ENCODE results near the gene VWA8.
"Not testable (repeated sequence)": the region's sequence is repeated elsewhere in the genome, so short reads cannot be mapped to it uniquely, and the experiment has no call there.

VWA8 gene

GRCh38 chr13:41745496-41745895, 215.4 kb downstream of the VWA8 start:
- DNase-seq (ENCODE audit: low read depth in 2 of 2) = not testable (repeated sequence)

DNA sequence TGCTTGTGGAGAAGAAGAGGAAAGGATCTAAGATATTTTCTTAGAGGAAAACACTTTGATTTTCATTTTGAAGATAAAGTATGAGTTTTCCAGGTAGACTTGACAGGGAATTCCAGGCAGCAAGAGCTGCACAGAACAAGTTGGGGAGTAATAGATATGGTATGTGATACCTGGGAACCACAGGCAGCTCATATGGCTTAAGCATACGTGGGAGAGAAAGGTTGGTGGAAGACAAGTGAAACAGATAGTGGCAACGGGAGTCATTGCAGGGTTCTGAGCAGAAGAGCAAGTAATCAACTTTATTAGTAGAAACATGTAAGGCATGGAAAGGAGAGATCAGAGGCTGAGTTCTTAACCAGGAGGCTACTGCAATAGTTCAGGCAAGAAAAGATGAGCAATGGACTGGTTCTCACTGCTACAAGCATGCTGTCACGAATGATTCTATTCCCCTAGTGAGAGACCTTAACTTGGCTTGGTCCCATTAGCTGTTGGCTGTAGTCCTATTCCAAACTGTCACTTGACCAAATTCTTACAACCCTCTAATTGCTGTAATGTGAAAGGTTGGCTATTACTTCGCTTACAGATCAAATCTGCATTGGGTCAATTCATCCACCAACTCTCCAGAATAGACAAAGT, 217.9 kb downstream of the VWA8 start:
- no peak for DNase-seq (ENCODE audit: low read depth in 2 of 2)

GRCh38 chr13:41740479-41740878, 220.4 kb downstream of the VWA8 start:
- DNase-seq (ENCODE audit: low read depth in 2 of 2) = no peak

DNA sequence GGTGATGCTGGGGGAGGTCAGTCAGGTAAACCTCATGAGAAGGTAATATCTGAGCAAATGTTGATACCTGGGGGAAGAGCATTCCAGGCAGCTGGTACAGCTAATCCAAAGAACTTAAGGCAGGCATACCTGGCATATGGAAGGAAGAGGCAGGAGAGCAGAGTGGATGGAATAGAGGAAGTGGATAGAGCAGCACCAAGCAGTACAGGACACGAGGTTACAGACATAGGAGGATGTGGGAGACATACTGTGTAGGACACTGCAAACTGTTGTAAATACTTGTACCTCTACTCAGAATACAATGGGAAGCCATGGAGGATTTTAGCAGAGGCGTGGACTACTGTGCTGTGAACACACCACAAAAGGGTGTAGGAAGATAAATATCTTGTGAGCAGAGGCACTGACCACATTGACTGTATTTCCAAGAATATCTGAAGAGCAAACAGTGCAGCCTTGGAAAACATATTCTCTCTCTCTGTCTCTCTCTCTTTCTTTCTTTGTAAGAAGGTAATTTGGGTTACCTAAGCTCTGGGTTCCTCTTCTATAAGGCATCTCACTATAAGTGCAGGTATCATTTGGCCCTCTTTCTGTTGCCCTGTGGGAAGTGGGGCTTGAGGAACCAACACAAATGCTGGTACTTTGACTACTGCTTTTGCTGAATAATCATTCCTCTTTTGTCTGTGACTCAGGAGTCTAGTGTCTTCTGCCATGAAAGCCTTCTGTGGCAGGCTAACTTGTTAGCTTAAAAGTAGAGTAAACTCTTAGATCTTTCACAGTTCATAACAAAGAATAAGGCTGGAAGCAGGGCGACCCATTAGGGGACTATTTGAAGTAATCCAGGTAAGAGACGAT, 238.0 kb downstream of the VWA8 start:
- DNase-seq (ENCODE audit: low read depth in 2 of 2) = no peak

- no peak for DNase-seq (ENCODE audit: low read depth in 2 of 2)
Measured at GRCh38 chr13:41720839-41721561, 239.9 kb downstream of the VWA8 start.

GRCh38 chr13:41716236-41716635, 244.7 kb downstream of the VWA8 start:
- DNase-seq (ENCODE audit: low read depth in 2 of 2) = no peak

GRCh38 chr13:41713405-41713804, 247.5 kb downstream of the VWA8 start:
- no peak for DNase-seq (ENCODE audit: low read depth in 2 of 2)

- no peak for DNase-seq (ENCODE audit: low read depth in 2 of 2)
Measured at GRCh38 chr13:41710771-41711170, 250.1 kb downstream of the VWA8 start.

GRCh38 chr13:41709511-41709910, 251.4 kb downstream of the VWA8 start:
- DNase-seq (ENCODE audit: low read depth in 2 of 2) = no peak

GRCh38 chr13:41708713-41709112, 252.2 kb downstream of the VWA8 start:
- no peak for DNase-seq (ENCODE audit: low read depth in 2 of 2)

GRCh38 chr13:41707194-41707821, 253.6 kb downstream of the VWA8 start:
- no peak for DNase-seq (ENCODE audit: low read depth in 2 of 2)

- no peak for DNase-seq (ENCODE audit: low read depth in 2 of 2)
Measured at GRCh38 chr13:41706152-41706551, 254.8 kb downstream of the VWA8 start.

- DNase-seq (ENCODE audit: low read depth in 2 of 2) = no peak
Measured at GRCh38 chr13:41702540-41702939, 258.4 kb downstream of the VWA8 start.

GRCh38 chr13:41701676-41702075, 259.2 kb downstream of the VWA8 start:
- no peak for DNase-seq (ENCODE audit: low read depth in 2 of 2)

DNA sequence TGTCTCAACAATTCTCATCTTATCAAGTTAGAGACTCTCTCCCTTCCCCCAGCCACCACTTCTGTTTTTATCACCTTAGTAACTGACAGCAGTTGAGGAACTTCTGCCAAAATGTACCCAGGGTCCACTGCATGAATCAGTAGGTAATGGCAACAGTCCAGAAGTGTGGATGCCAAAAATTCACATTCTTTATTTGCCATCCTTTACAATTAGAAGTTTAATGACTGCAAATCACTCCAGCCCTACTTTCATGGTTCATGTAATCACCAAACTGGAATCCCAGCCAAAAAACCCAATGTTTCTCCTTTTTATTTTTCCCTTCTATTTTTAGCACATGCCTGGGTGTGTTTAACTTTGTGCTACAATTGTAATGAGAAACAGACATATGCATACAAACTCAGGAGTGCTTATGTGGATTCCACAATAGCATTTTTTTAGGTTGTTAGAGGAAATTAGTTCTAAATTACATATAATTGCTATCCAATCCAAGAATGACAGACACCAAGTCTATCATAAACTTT, 260.1 kb downstream of the VWA8 start:
- DNase-seq (ENCODE audit: low read depth in 2 of 2) = no peak

- no peak for DNase-seq (ENCODE audit: low read depth in 2 of 2)
Measured at GRCh38 chr13:41699759-41700158, 261.1 kb downstream of the VWA8 start.

DNA sequence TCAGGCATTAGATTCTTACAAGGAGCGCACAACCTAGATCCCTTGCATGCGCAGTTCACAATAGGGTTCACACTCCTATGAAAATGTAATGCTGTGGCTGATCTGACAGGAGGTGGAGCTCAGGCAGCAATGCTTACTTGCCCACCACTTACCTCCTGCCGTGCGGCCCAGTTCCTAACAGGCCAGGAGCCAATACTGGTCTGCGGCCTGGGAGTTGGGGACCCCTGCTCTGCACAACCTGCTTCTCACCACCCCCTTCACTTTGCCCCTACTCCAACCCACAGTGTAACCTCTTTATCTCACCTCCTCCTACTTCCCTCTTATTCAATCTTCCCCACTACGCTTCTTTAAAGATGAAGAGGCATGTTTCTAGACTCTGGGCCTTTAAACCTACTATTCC, 263.3 kb downstream of the VWA8 start:
- DNase-seq (ENCODE audit: low read depth in 2 of 2) = no peak

GRCh38 chr13:41696163-41697003, 264.5 kb downstream of the VWA8 start:
- DNase-seq (ENCODE audit: low read depth in 2 of 2) = no peak

GRCh38 chr13:41694545-41695301, 266.2 kb downstream of the VWA8 start:
- no peak for DNase-seq (ENCODE audit: low read depth in 2 of 2)

DNA sequence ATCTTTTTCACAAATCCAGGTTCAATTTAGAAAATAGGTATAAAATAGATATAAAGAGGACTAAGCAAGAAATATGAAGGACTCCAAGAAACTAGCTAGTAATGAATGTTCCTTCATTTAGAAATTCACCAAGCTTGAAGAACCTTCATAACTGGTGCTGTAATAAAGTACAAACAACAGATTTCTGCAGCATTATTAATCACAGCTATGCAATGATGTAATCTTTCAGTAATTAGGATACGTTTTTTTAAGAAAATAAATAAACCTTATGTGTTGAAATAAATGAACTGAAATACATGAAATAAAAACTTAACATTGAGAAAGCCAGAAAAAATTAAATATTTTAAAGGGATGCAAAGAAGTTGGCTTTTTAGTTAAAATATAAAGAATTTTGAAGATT, 267.5 kb downstream of the VWA8 start:
- DNase-seq (ENCODE audit: low read depth in 2 of 2) = no peak

Data from stimulated activated CD4-positive, alpha-beta T cell treated with anti-CD3 and anti-CD28 coated beads, Interleukin-15, amount 100 ng/mL, for 48 hours (primary cell).